Breast epithelium (tissue), 4 donors: ENCODE results near the gene ALOX15B. TPM values are rescaled to one million over a fixed set of nuclear protein-coding genes. Genes with fewer than 3 reads are reported as not detected.
"Not testable (repeated sequence)": the region's sequence is repeated elsewhere in the genome, so short reads cannot be mapped to it uniquely, and the experiment has no call there.

Source experiments
- DNase-seq, 2 donors: peaks; one replicate each; pipeline ENCODE4 v3.0.0-alpha.2; 2019; ENCODE audit warnings: low spot score in 2 of 2
- H3K27ac ChIP-seq, 2 donors: fragments of 200-600 bp; sonication (generic) in 1 of 2; one replicate each; pipeline ENCODE4 v1.5.1; 2016 to 2019; ENCODE audit warnings: mild to moderate bottlenecking in 1 of 2
- H3K27me3 ChIP-seq, 2 donors: fragments of 200-600 bp; sonication (generic) in 1 of 2; one replicate each; pipeline versions ENCODE4 v1.5.1 to v1.6.0; 2017 to 2019; ENCODE audit warnings: control low read depth in 1 of 2, mild to moderate bottlenecking in 1 of 2
- H3K36me3 ChIP-seq: fragments of 200-600 bp; one replicate; pipeline ENCODE4 v1.5.1; 2019
- H3K4me1 ChIP-seq, 2 donors: fragments of 200-600 bp; sonication (generic); one replicate each; pipeline ENCODE4 v1.5.1; 2016 to 2019; ENCODE audit warnings: control low read depth in 1 of 2
- H3K4me3 ChIP-seq, 3 donors: fragments of 200-600 bp; sonication (generic); 1 replicate in 2 of 3; 2 replicates in 1 of 3; pipeline ENCODE4 v1.5.1; 2016 to 2019; ENCODE audit warnings: mild to moderate bottlenecking in 3 of 3, moderate library complexity in 2 of 3
- H3K9me3 ChIP-seq, 2 donors: fragments of 200-600 bp; sonication (generic) in 1 of 2; one replicate each; pipeline ENCODE4 v1.5.1; 2016 to 2019; ENCODE audit warnings: control low read depth in 1 of 2
- CTCF ChIP-seq, 3 donors: fragments of 450-650 bp; IDR thresholded peaks; one replicate each; pipeline ENCODE4 v1.5.1; 2016 to 2017; ENCODE audit warnings: antibody characterized with exemption in 3 of 3, mild to moderate bottlenecking in 3 of 3, moderate library complexity in 3 of 3
- POLR2A ChIP-seq: fragments of 450-650 bp; IDR thresholded peaks from one replicate; pipeline ENCODE4 v1.6.1; 2016; ENCODE audit warnings: antibody characterized with exemption, mild to moderate bottlenecking, moderate library complexity
- POLR2AphosphoS5 ChIP-seq, 3 donors: sonication (generic); formaldehyde crosslinking; IDR thresholded peaks; one replicate each; pipeline ENCODE4 v1.6.1; 2017; ENCODE audit warnings: antibody characterized with exemption in 3 of 3
- intact Hi-C: fragments of 100-400 bp; cut with DNase I; formaldehyde crosslinking; loops from one replicate; pipeline ENCODE4 v1.15.1; 2023; ENCODE audit warnings: low total_unique reads
- total RNA-seq, 3 donors: library from RNA; depleted of rRNA; stranded (reverse); fragments of >200 nt; gene quantifications; one replicate each; pipeline ENCODE4 v1.1.0, GENCODE V29; 2016

The ALOX15B gene
- total RNA-seq, 3 donors from 2014 or later, result 3.3 to 38.3 (median 12.3) TPM

- no peak overlapping the region for H3K4me3 ChIP-seq
Observed at GRCh38 chr17:8059131-8059530, 20.3 kb downstream of the ALOX15B start.

GRCh38 chr17:8060274-8060673, 21.4 kb downstream of the ALOX15B start:
- TF ChIP-seq CTCF (IDR thresholded peaks at IDR 0.05) (peak; percentile 80 to 83 (median 81)), POLR2A (no peak), POLR2AphosphoS5 (IDR thresholded peaks at IDR 0.05) (no peak)
- no peaks in the 10 kb centered on the region for H3K9me3 ChIP-seq
- intact Hi-C loops, result no loop called here
- peaks cover 4 to 43% of the 10 kb centered on the region in 2 donors for H3K27me3 ChIP-seq
- no peaks in the 10 kb centered on the region for H3K4me1 ChIP-seq
- no peak overlapping the region for H3K4me3 ChIP-seq
- H3K36me3 ChIP-seq, result no peaks in the 10 kb centered on the region
- DNase-seq, result peak in 1 of 2 donors; percentile 64
- no peak overlapping the region for H3K27ac ChIP-seq

More at GRCh38 chr17:8059131-8059530, 20.3 kb downstream of the ALOX15B start:
- no peak for DNase-seq
- H3K9me3 ChIP-seq, result no peaks in the 10 kb centered on the region
- H3K27ac ChIP-seq, result no peak overlapping the region
- no peaks in the 10 kb centered on the region for H3K4me1 ChIP-seq
- TF ChIP-seq CTCF (IDR thresholded peaks at IDR 0.05) (no peak), POLR2A (no peak), POLR2AphosphoS5 (IDR thresholded peaks at IDR 0.05) (no peak)
- no peaks in the 10 kb centered on the region for H3K36me3 ChIP-seq
- H3K27me3 ChIP-seq, result peaks cover 4 to 42% of the 10 kb centered on the region in 2 donors
- intact Hi-C loops, result no loop called here

- H3K9me3 ChIP-seq, intact Hi-C loops, H3K4me3 ChIP-seq, H3K27ac ChIP-seq, DNase-seq, H3K36me3 ChIP-seq, H3K4me1 ChIP-seq: not testable (repeated sequence)
- peaks cover 4 to 43% of the 10 kb centered on the region in 2 donors for H3K27me3 ChIP-seq
Observed at GRCh38 chr17:8061851-8062250, 23.0 kb downstream of the ALOX15B start.

GRCh38 chr17:8062435-8062806, 23.6 kb downstream of the ALOX15B start:
- DNase-seq, result no peak
- TF ChIP-seq CTCF (IDR thresholded peaks at IDR 0.05), result no peak
- no peak for TF ChIP-seq POLR2A
- no peak for TF ChIP-seq POLR2AphosphoS5 (IDR thresholded peaks at IDR 0.05)
- H3K36me3 ChIP-seq, result no peaks in the 10 kb centered on the region
- no peaks in the 10 kb centered on the region for H3K9me3 ChIP-seq
- H3K4me1 ChIP-seq, result no peaks in the 10 kb centered on the region
- H3K27ac ChIP-seq, result no peak overlapping the region
- peak overlapping the region in 1 of 3 donors; percentile 13 for H3K4me3 ChIP-seq
- intact Hi-C loops, result no loop called here
- H3K27me3 ChIP-seq, result peaks cover 4 to 43% of the 10 kb centered on the region in 2 donors

- Histone ChIP-seq H3K4me3 (peak overlapping the region in 2 of 3 donors; percentile 13 to 27), H3K27me3 (peaks cover 4 to 43% of the 10 kb centered on the region in 2 donors), H3K9me3 (no peaks in the 10 kb centered on the region), H3K27ac (no peak overlapping the region), H3K4me1 (no peaks in the 10 kb centered on the region), H3K36me3 (no peaks in the 10 kb centered on the region)
- intact Hi-C loops, result no loop called here
- TF ChIP-seq POLR2A, result no peak
- no peak for TF ChIP-seq CTCF (IDR thresholded peaks at IDR 0.05)
- no peak for TF ChIP-seq POLR2AphosphoS5 (IDR thresholded peaks at IDR 0.05)
- DNase-seq, result no peak
Observed at GRCh38 chr17:8062807-8063483, 24.1 kb downstream of the ALOX15B start.
